Vagina (tissue), 2 donors: ENCODE results near the gene SMTN. TPM values are rescaled to one million over a fixed set of nuclear protein-coding genes. Genes with fewer than 3 reads are reported as not detected.
A peak's percentile ranks its signal among the peaks of the same experiment; 100 is the strongest.

Experiments
- DNase-seq, 2 donors: peaks; one replicate each; pipeline ENCODE4 v3.0.0-alpha.2; 2017; ENCODE audit errors: extremely low spot score in 2 of 2
- H3K27ac ChIP-seq: fragments of 200-600 bp; sonication (generic); one replicate; pipeline ENCODE4 v1.5.1; 2019
- H3K27me3 ChIP-seq: fragments of 200-600 bp; sonication (generic); one replicate; pipeline ENCODE4 v1.5.1; 2019
- H3K36me3 ChIP-seq, 2 donors: fragments of 200-600 bp; sonication (generic); one replicate each; pipeline ENCODE4 v1.5.1; 2017 to 2019
- H3K4me1 ChIP-seq: fragments of 200-600 bp; sonication (generic); one replicate; pipeline ENCODE4 v1.5.1; 2019
- H3K4me3 ChIP-seq, 2 donors: fragments of 200-600 bp; sonication (generic); 1 replicate in 1 of 2; 2 replicates in 1 of 2; pipeline ENCODE4 v1.5.1; 2016 to 2019
- H3K9me3 ChIP-seq: fragments of 200-600 bp; sonication (generic); one replicate; pipeline ENCODE4 v1.5.1; 2019
- POLR2A ChIP-seq, 2 donors: fragments of 450-650 bp; IDR thresholded peaks; one replicate each; pipeline ENCODE4 v1.6.1; 2017; ENCODE audit warnings: antibody characterized with exemption in 2 of 2, mild to moderate bottlenecking in 2 of 2, moderate library complexity in 2 of 2
- POLR2AphosphoS5 ChIP-seq, 2 donors: sonication (generic); formaldehyde crosslinking; IDR thresholded peaks; one replicate each; pipeline ENCODE4 v1.9.0; 2017; ENCODE audit warnings: antibody characterized with exemption in 2 of 2, mild to moderate bottlenecking in 2 of 2, low read depth in 1 of 2; ENCODE audit not compliant: insufficient read depth in 1 of 2
- intact Hi-C: fragments of 100-400 bp; cut with DNase I; formaldehyde crosslinking; loops from one replicate; pipeline ENCODE4 v1.15.1; 2023
- total RNA-seq: library from RNA; depleted of rRNA; stranded (reverse); fragments of >200 nt; gene quantifications from one replicate; pipeline ENCODE4 v1.2.3, GENCODE V29; 2016
- TF ChIP-seq, protein P1 (sequence below), 3 experiments: fragments of 450-650 bp in 2 of 3; fragments of 200-600 bp in 1 of 3; sonication (generic) in 1 of 3; IDR thresholded peaks; one replicate each; pipeline ENCODE4 v1.5.1; 2017 to 2019; ENCODE audit warnings: antibody characterized with exemption in 3 of 3, mild to moderate bottlenecking in 2 of 3, moderate library complexity in 2 of 3

SMTN gene
- total RNA-seq, 1 donor from 2014 or later: 199 TPM

GRCh38 chr22:31122532-31123291 is 41.6 kb downstream of the SMTN start, which contains the start of gene INPP5J:
INPP5J (plus strand) TSS chr22:31122966; CDS start chr22:31123015, 49 bp downstream.
- no peaks in the 10 kb centered on the region for H3K9me3 ChIP-seq
- no peaks in the 10 kb centered on the region for H3K27me3 ChIP-seq
- DNase-seq: no peak
- TF ChIP-seq POLR2A (IDR thresholded peaks at IDR 0.05): no peak
- TF ChIP-seq, protein P1, sequence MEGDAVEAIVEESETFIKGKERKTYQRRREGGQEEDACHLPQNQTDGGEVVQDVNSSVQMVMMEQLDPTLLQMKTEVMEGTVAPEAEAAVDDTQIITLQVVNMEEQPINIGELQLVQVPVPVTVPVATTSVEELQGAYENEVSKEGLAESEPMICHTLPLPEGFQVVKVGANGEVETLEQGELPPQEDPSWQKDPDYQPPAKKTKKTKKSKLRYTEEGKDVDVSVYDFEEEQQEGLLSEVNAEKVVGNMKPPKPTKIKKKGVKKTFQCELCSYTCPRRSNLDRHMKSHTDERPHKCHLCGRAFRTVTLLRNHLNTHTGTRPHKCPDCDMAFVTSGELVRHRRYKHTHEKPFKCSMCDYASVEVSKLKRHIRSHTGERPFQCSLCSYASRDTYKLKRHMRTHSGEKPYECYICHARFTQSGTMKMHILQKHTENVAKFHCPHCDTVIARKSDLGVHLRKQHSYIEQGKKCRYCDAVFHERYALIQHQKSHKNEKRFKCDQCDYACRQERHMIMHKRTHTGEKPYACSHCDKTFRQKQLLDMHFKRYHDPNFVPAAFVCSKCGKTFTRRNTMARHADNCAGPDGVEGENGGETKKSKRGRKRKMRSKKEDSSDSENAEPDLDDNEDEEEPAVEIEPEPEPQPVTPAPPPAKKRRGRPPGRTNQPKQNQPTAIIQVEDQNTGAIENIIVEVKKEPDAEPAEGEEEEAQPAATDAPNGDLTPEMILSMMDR (IDR thresholded peaks at IDR 0.05): no peak
- TF ChIP-seq POLR2AphosphoS5 (IDR thresholded peaks at IDR 0.05; ENCODE audit: insufficient read depth in 1 of 2, low read depth in 1 of 2): no peak
- no peaks in the 10 kb centered on the region for H3K36me3 ChIP-seq
- H3K4me1 ChIP-seq: peaks cover 14% of the 10 kb centered on the region
- H3K4me3 ChIP-seq: peak within 1 kb of the TSS; percentile 31 to 41
- no peak within 1 kb of the TSS for H3K27ac ChIP-seq
- intact Hi-C loops: no loop called here

DNA sequence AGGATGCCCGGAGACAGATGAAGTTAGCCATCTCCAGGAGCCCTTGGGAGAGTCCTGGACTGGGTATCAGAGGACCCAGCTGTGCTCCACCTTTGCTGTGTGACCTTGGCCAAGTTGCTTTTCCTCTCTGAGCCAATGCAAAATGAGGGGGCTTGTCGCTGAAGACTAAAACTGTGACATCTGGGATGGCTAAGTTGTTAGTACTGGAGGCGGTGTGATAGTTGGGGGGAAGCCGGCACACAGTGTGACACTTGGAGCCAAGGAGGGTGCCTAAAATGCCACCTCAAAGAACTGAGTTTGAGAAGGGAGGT is 42.1 kb downstream of the SMTN start:
- no peak overlapping the region for H3K27ac ChIP-seq
- no peaks in the 10 kb centered on the region for H3K27me3 ChIP-seq
- TF ChIP-seq POLR2A (IDR thresholded peaks at IDR 0.05) (no peak), POLR2AphosphoS5 (IDR thresholded peaks at IDR 0.05; ENCODE audit: insufficient read depth in 1 of 2, low read depth in 1 of 2) (no peak)
- TF ChIP-seq, protein P1 (IDR thresholded peaks at IDR 0.05): no peak
- peak overlapping the region in 1 of 2 donors; percentile 41 for H3K4me3 ChIP-seq
- H3K9me3 ChIP-seq: no peaks in the 10 kb centered on the region
- H3K4me1 ChIP-seq: peaks cover 14% of the 10 kb centered on the region
- DNase-seq: no peak
- intact Hi-C loops: no loop called here
- H3K36me3 ChIP-seq: no peaks in the 10 kb centered on the region

DNA sequence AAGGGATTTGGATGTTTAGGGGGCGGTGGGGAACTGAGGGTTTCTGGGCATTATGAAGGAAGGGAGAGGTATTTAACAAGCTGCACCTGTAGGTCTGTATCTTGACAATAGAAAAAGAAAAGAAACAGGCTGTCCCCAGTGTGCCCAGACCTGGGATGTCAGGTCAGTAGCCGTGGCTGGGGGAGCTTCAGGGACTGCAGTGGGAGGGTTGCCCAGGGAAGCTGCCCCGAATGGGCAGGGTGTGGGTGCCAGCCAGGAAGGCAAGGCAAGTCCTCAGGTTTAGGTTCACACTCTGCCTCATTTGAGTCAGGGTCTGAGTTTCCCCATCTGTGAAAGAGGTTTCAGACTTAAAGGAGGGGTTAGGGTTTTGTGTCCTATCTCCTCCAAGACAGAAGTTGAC is 43.2 kb downstream of the SMTN start:
- Histone ChIP-seq H3K27ac (no peak overlapping the region), H3K4me1 (peaks cover 14% of the 10 kb centered on the region), H3K9me3 (no peaks in the 10 kb centered on the region), H3K4me3 (no peak overlapping the region), H3K27me3 (no peaks in the 10 kb centered on the region), H3K36me3 (no peaks in the 10 kb centered on the region)
- intact Hi-C loops: no loop called here
- DNase-seq: no peak
- no peak for TF ChIP-seq POLR2A (IDR thresholded peaks at IDR 0.05)
- no peak for TF ChIP-seq POLR2AphosphoS5 (IDR thresholded peaks at IDR 0.05; ENCODE audit: insufficient read depth in 1 of 2, low read depth in 1 of 2)
- TF ChIP-seq, protein P1 (IDR thresholded peaks at IDR 0.05): no peak

- Histone ChIP-seq H3K27ac (no peak overlapping the region), H3K36me3 (no peaks in the 10 kb centered on the region), H3K4me3 (no peak overlapping the region), H3K27me3 (no peaks in the 10 kb centered on the region), H3K4me1 (peaks cover 14% of the 10 kb centered on the region), H3K9me3 (no peaks in the 10 kb centered on the region)
- TF ChIP-seq, protein P1 (IDR thresholded peaks at IDR 0.05): no peak
- no peak for DNase-seq
- intact Hi-C loops: no loop called here
Measured at GRCh38 chr22:31124811-31125465, 43.8 kb downstream of the SMTN start.

GRCh38 chr22:31125521-31126117 is 44.5 kb downstream of the SMTN start:
- Histone ChIP-seq H3K9me3 (no peaks in the 10 kb centered on the region), H3K27me3 (no peaks in the 10 kb centered on the region), H3K4me1 (peaks cover 14% of the 10 kb centered on the region), H3K4me3 (no peak overlapping the region), H3K36me3 (no peaks in the 10 kb centered on the region), H3K27ac (no peak overlapping the region)
- no peak for DNase-seq
- intact Hi-C loops: no loop called here
- TF ChIP-seq POLR2A (IDR thresholded peaks at IDR 0.05) (no peak), POLR2AphosphoS5 (IDR thresholded peaks at IDR 0.05; ENCODE audit: insufficient read depth in 1 of 2, low read depth in 1 of 2) (no peak)
